ENCODE results near the gene TAB2. TPM values are rescaled to one million over a fixed set of nuclear protein-coding genes. Genes with fewer than 3 reads are reported as not detected.
A peak's percentile ranks its signal among the peaks of the same experiment; 100 is the strongest.

Gene TAB2
- total and polyA plus RNA-seq, 2 donors (not counting 1 experiment from before 2014, with no cell fraction given): 31.6 to 88.5 TPM

DNA sequence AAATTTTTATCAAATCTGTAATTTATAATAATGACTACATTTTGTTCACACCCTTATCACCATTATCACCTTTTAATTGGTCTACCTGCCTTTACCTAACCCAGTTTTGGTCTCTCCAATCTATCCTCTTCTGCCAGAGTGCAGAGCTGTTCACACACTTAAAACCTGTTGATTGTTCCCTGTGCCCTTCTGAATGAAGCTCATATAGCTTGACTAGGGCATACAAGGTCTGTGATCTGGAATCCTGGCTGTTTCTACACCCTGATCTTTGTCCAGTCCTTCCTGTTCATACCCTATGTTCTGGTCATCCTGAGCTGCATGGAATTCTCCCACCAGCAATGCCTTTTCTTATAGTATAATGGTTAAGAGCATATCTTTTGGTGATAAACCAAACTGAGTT lies 53.6 kb downstream of the TAB2 start:
- H4K20me1 ChIP-seq (ENCODE audit: control insufficient read depth, insufficient read depth, low read length, poor library complexity, severe bottlenecking): peaks cover 21% of the 10 kb centered on the region
- TF ChIP-seq, protein P1, sequence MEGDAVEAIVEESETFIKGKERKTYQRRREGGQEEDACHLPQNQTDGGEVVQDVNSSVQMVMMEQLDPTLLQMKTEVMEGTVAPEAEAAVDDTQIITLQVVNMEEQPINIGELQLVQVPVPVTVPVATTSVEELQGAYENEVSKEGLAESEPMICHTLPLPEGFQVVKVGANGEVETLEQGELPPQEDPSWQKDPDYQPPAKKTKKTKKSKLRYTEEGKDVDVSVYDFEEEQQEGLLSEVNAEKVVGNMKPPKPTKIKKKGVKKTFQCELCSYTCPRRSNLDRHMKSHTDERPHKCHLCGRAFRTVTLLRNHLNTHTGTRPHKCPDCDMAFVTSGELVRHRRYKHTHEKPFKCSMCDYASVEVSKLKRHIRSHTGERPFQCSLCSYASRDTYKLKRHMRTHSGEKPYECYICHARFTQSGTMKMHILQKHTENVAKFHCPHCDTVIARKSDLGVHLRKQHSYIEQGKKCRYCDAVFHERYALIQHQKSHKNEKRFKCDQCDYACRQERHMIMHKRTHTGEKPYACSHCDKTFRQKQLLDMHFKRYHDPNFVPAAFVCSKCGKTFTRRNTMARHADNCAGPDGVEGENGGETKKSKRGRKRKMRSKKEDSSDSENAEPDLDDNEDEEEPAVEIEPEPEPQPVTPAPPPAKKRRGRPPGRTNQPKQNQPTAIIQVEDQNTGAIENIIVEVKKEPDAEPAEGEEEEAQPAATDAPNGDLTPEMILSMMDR (IDR thresholded peaks at IDR 0.05): no peak
- ChIA-PET CTCF (interaction anchor here (0.7 to 1.2 kb wide), 3 partner anchors 61 to 745 kb away, joined by 4 to 7 read pairs (median 5); no protein-coding TSS in a partner anchor), POLR2A (no interaction called here)
- peaks cover 51% of the 10 kb centered on the region for H3K79me2 ChIP-seq (ENCODE audit: control insufficient read depth, insufficient read depth, low read length)
- H3K27me3 ChIP-seq (replicated peaks in 1 of 4; ENCODE audit: control extremely low read depth in 1 of 4, control insufficient read depth in 3 of 4, insufficient read depth in 4 of 4, low read length in 3 of 4): no peaks in the 10 kb centered on the region
- H3K27me3 Mint-ChIP-seq: no peaks in the 10 kb centered on the region
- no peak overlapping the region for H3K4me2 ChIP-seq (replicated peaks; ENCODE audit: low read depth, low read length, poor library complexity, severe bottlenecking)
- ATAC-seq (ENCODE audit: low read depth) (no peak), DNase-seq (no peak)
- H3K36me3 ChIP-seq (replicated peaks in 1 of 2; ENCODE audit: control extremely low read depth in 1 of 2, control insufficient read depth in 1 of 2, extremely low read depth in 1 of 2, insufficient read depth in 2 of 2, low read length in 1 of 2): peaks cover 5 to 10% of the 10 kb centered on the region in 2 experiments
- H3K9ac ChIP-seq (ENCODE audit: low read length): peak overlapping the region; percentile 8
- peak overlapping the region in 1 of 2 donors; percentile 58 for H3K27ac ChIP-seq (ENCODE audit: low read length in 2 of 2)
- H3K4me3 ChIP-seq (ENCODE audit: control extremely low read depth in 1 of 5, extremely low read depth in 1 of 5, insufficient read depth in 1 of 5, low read depth in 2 of 5, low read length in 4 of 5): no peak overlapping the region
- H3K9me3 Mint-ChIP-seq (ENCODE audit: insufficient read depth): no peaks in the 10 kb centered on the region
- peak overlapping the region; percentile 28 for H3K27ac Mint-ChIP-seq
- H3K9me3 ChIP-seq (ENCODE audit: control extremely low read depth in 1 of 3, control insufficient read depth in 2 of 3, insufficient read depth in 1 of 3, low read length in 2 of 3): no peaks in the 10 kb centered on the region
- peaks cover 31 to 39% of the 10 kb centered on the region in 2 donors for H3K4me1 ChIP-seq (ENCODE audit: control insufficient read depth in 2 of 2, insufficient read depth in 2 of 2, low read length in 2 of 2)
- no peak overlapping the region for H3K4me3 Mint-ChIP-seq
- H3K4me1 Mint-ChIP-seq: peaks cover 35% of the 10 kb centered on the region
- intact Hi-C loops (cut with micrococcal nuclease): loop anchor here (5.0 kb wide), 2 partner anchors 34 to 54 kb away; partner anchors contain the start of gene TAB2
- H2AFZ ChIP-seq (ENCODE audit: insufficient read depth, low read depth, low read length, poor library complexity, severe bottlenecking): no peak overlapping the region

DNA sequence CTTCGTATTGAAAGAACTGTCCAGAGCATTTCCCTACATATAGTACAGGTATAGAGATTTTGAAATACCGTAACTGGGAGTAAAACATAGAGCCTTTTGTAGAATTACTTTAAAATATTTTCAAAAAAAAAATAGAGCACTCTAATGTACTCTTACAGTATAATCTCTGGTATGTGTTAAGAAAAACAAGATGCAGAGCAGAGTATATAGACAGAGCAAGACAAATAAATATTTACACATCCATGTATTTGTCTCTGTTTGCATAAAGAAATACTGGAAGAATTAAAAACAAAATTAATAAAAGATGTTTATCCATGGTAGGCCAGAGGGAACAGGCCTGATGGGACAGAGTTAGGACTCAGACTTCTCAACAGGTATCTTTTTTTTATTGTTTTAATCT lies 54.5 kb downstream of the TAB2 start:
- H3K27me3 ChIP-seq (replicated peaks in 1 of 4; ENCODE audit: control extremely low read depth in 1 of 4, control insufficient read depth in 3 of 4, insufficient read depth in 4 of 4, low read length in 3 of 4): no peaks in the 10 kb centered on the region
- CTCF ChIA-PET: interaction anchor here (0.6 to 1.7 kb wide), 4 partner anchors 10 to 182 kb away, joined by 3 to 7 read pairs (median 5); no protein-coding TSS in a partner anchor
- no peak overlapping the region for H3K4me3 ChIP-seq (ENCODE audit: control extremely low read depth in 1 of 5, extremely low read depth in 1 of 5, insufficient read depth in 1 of 5, low read depth in 2 of 5, low read length in 4 of 5)
- H3K27me3 Mint-ChIP-seq: no peaks in the 10 kb centered on the region
- WGBS (ENCODE audit: insufficient coverage): no CpG with 5 or more reads among the region's 2 CpGs
- no peak overlapping the region for H3K4me3 Mint-ChIP-seq
- H4K20me1 ChIP-seq (ENCODE audit: control insufficient read depth, insufficient read depth, low read length, poor library complexity, severe bottlenecking): peaks cover 11% of the 10 kb centered on the region
- peaks cover 24 to 30% of the 10 kb centered on the region in 2 donors for H3K4me1 ChIP-seq (ENCODE audit: control insufficient read depth in 2 of 2, insufficient read depth in 2 of 2, low read length in 2 of 2)
- TF ChIP-seq, protein P1 (IDR thresholded peaks at IDR 0.05): no peak
- no peak for TF ChIP-seq EZH2 (IDR thresholded peaks at IDR 0.05; ENCODE audit: borderline replicate concordance, insufficient read depth, low read depth, low read length, poor library complexity, severe bottlenecking)
- POLR2A ChIA-PET: no interaction called here
- no peak overlapping the region for H2AFZ ChIP-seq (ENCODE audit: insufficient read depth, low read depth, low read length, poor library complexity, severe bottlenecking)
- no peaks in the 10 kb centered on the region for H3K9me3 Mint-ChIP-seq (ENCODE audit: insufficient read depth)
- intact Hi-C loops (cut with micrococcal nuclease): loop anchor here (5.0 kb wide), 2 partner anchors 35 to 55 kb away; partner anchors contain the start of gene TAB2
- H3K4me1 Mint-ChIP-seq: peaks cover 38% of the 10 kb centered on the region
- H3K27ac Mint-ChIP-seq: no peak overlapping the region
- H3K9me3 ChIP-seq (ENCODE audit: control extremely low read depth in 1 of 3, control insufficient read depth in 2 of 3, insufficient read depth in 1 of 3, low read length in 2 of 3): no peaks in the 10 kb centered on the region
- H3K79me2 ChIP-seq (ENCODE audit: control insufficient read depth, insufficient read depth, low read length): peaks cover 45% of the 10 kb centered on the region
- H3K9ac ChIP-seq (ENCODE audit: low read length): no peak overlapping the region
- ATAC-seq (ENCODE audit: low read depth) (no peak), DNase-seq (no peak)
- peak overlapping the region in 1 of 2 donors; percentile 58 for H3K27ac ChIP-seq (ENCODE audit: low read length in 2 of 2)
- H3K4me2 ChIP-seq (replicated peaks; ENCODE audit: low read depth, low read length, poor library complexity, severe bottlenecking): no peak overlapping the region
- peaks cover 5 to 10% of the 10 kb centered on the region in 2 experiments for H3K36me3 ChIP-seq (replicated peaks in 1 of 2; ENCODE audit: control extremely low read depth in 1 of 2, control insufficient read depth in 1 of 2, extremely low read depth in 1 of 2, insufficient read depth in 2 of 2, low read length in 1 of 2)
